22Rv1 (cell line): ENCODE results near the gene GPC4.

Experiments used
- ZFX ChIP-seq: fragments of 450-650 bp; IDR thresholded peaks from 2 replicates; pipeline ENCODE4 v1.6.1; 2017; ENCODE audit warnings: antibody characterized with exemption, borderline replicate concordance
- TF ChIP-seq, protein P1 (sequence below): fragments of 450-650 bp; IDR thresholded peaks from 2 replicates; pipeline ENCODE4 v1.5.1; 2017; ENCODE audit warnings: mild to moderate bottlenecking

DNA sequence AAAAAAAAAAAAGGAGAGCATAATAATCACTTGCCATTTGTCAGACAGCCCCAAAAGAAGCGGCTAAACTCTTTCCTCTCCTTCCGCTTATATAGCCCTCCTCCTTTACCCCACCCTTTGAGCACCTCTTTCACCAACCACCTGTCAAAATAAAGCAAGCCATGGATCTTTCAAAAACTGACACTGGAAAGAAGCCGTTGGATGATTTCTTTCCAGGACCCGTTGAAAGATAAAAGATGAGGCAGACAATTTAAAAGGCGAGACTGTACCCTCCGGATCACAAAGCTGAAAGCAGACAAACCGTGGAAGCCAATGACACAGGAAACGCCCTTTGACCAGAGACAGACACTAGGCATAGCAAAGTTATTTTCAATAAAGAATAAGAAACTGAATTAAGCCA is 22.6 kb downstream of the GPC4 start:
- TF ChIP-seq, protein P1, sequence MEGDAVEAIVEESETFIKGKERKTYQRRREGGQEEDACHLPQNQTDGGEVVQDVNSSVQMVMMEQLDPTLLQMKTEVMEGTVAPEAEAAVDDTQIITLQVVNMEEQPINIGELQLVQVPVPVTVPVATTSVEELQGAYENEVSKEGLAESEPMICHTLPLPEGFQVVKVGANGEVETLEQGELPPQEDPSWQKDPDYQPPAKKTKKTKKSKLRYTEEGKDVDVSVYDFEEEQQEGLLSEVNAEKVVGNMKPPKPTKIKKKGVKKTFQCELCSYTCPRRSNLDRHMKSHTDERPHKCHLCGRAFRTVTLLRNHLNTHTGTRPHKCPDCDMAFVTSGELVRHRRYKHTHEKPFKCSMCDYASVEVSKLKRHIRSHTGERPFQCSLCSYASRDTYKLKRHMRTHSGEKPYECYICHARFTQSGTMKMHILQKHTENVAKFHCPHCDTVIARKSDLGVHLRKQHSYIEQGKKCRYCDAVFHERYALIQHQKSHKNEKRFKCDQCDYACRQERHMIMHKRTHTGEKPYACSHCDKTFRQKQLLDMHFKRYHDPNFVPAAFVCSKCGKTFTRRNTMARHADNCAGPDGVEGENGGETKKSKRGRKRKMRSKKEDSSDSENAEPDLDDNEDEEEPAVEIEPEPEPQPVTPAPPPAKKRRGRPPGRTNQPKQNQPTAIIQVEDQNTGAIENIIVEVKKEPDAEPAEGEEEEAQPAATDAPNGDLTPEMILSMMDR = no peak
- TF ChIP-seq ZFX = no peak
